Measurements from ENCODE around the gene MTFP1. TPM values are rescaled to one million over a fixed set of nuclear protein-coding genes. Genes with fewer than 3 reads are reported as not detected.

The MTFP1 gene
- total and polyA plus RNA-seq, 4 donors: 1.8 to 40.0 (median 25.5) TPM

- no peaks in the 10 kb centered on the region for H3K27me3 ChIP-seq (ENCODE audit: control insufficient read depth in 3 of 3, insufficient read depth in 3 of 3, low read length in 2 of 3)
- DNase-seq: no peak
- WGBS, 2 donors: 85 to 95% methylated on average over 5 of the region's 5 CpGs
These were observed 43.2 kb upstream of the MTFP1 start for GRCh38 chr22:30382340-30382739.

GRCh38 chr22:30383061-30383460 lies 42.5 kb upstream of the MTFP1 start:
- 63 to 92% methylated on average over 3 of the region's 3 CpGs for WGBS, 2 donors
- ATAC-seq (ENCODE audit: insufficient read depth, low FRiP score) (no peak), DNase-seq (no peak)
- peaks cover 0 to 31% (median 5%) of the 10 kb centered on the region in 4 donors for H3K36me3 ChIP-seq (ENCODE audit: control insufficient read depth in 4 of 4, insufficient read depth in 4 of 4, low read length in 4 of 4)
- H3K4me1 ChIP-seq (ENCODE audit: control insufficient read depth in 5 of 5, insufficient read depth in 5 of 5, low read length in 5 of 5): peaks cover 0 to 10% (median 0%) of the 10 kb centered on the region in 5 donors
- no peak overlapping the region for H3K4me3 ChIP-seq
- no peaks in the 10 kb centered on the region for H3K9me3 ChIP-seq (ENCODE audit: control insufficient read depth in 4 of 4, insufficient read depth in 3 of 4, low read length in 3 of 4)
- no peak for TF ChIP-seq CTCF (IDR thresholded peaks at IDR 0.05; ENCODE audit: control extremely low read depth, extremely low read depth)
- H3K9ac ChIP-seq (ENCODE audit: insufficient read depth in 1 of 2, low read length in 2 of 2): no peak overlapping the region
- H3K27ac ChIP-seq (ENCODE audit: low read depth in 1 of 2, low read length in 1 of 2): no peak overlapping the region
- no peaks in the 10 kb centered on the region for H3K27me3 ChIP-seq (ENCODE audit: control insufficient read depth in 3 of 3, insufficient read depth in 3 of 3, low read length in 2 of 3)

More at GRCh38 chr22:30382340-30382739, 43.2 kb upstream of the MTFP1 start:
- H3K27ac ChIP-seq (ENCODE audit: low read depth in 1 of 2, low read length in 1 of 2): no peak overlapping the region
- no peaks in the 10 kb centered on the region for H3K9me3 ChIP-seq (ENCODE audit: control insufficient read depth in 4 of 4, insufficient read depth in 3 of 4, low read length in 3 of 4)
- no peak for ATAC-seq (ENCODE audit: insufficient read depth, low FRiP score)
- H3K9ac ChIP-seq (ENCODE audit: insufficient read depth in 1 of 2, low read length in 2 of 2): no peak overlapping the region
- TF ChIP-seq CTCF (IDR thresholded peaks at IDR 0.05; ENCODE audit: control extremely low read depth, extremely low read depth): no peak
- H3K4me1 ChIP-seq (ENCODE audit: control insufficient read depth in 5 of 5, insufficient read depth in 5 of 5, low read length in 5 of 5): peaks cover 0 to 8% (median 0%) of the 10 kb centered on the region in 5 donors
- peaks cover 0 to 36% (median 5%) of the 10 kb centered on the region in 4 donors for H3K36me3 ChIP-seq (ENCODE audit: control insufficient read depth in 4 of 4, insufficient read depth in 4 of 4, low read length in 4 of 4)
- no peak overlapping the region for H3K4me3 ChIP-seq

- DNase-seq (no peak), ATAC-seq (ENCODE audit: insufficient read depth, low FRiP score) (no peak)
- Histone ChIP-seq H3K27ac (ENCODE audit: low read depth in 1 of 2, low read length in 1 of 2) (no peak overlapping the region), H3K36me3 (ENCODE audit: control insufficient read depth in 4 of 4, insufficient read depth in 4 of 4, low read length in 4 of 4) (peaks cover 0 to 19% (median 4%) of the 10 kb centered on the region in 4 donors), H3K4me3 (no peak overlapping the region), H3K9me3 (ENCODE audit: control insufficient read depth in 4 of 4, insufficient read depth in 3 of 4, low read length in 3 of 4) (peaks cover 0 to 3% (median 0%) of the 10 kb centered on the region in 4 donors), H3K9ac (ENCODE audit: insufficient read depth in 1 of 2, low read length in 2 of 2) (no peak overlapping the region), H3K4me1 (ENCODE audit: control insufficient read depth in 5 of 5, insufficient read depth in 5 of 5, low read length in 5 of 5) (peaks cover 0 to 10% (median 0%) of the 10 kb centered on the region in 5 donors), H3K27me3 (ENCODE audit: control insufficient read depth in 3 of 3, insufficient read depth in 3 of 3, low read length in 2 of 3) (no peaks in the 10 kb centered on the region)
- WGBS, 2 donors: 94 to 97% methylated on average over 10 of the region's 10 CpGs
- TF ChIP-seq CTCF (IDR thresholded peaks at IDR 0.05; ENCODE audit: control extremely low read depth, extremely low read depth): no peak
These were observed 39.6 kb upstream of the MTFP1 start for GRCh38 chr22:30385942-30386341.

- no peak for TF ChIP-seq CTCF (IDR thresholded peaks at IDR 0.05; ENCODE audit: control extremely low read depth, extremely low read depth)
- H3K4me3 ChIP-seq: peak overlapping the region; percentile 77
- peaks cover 0 to 4% (median 0%) of the 10 kb centered on the region in 4 donors for H3K9me3 ChIP-seq (ENCODE audit: control insufficient read depth in 4 of 4, insufficient read depth in 3 of 4, low read length in 3 of 4)
- peaks cover 0 to 13% (median 4%) of the 10 kb centered on the region in 4 donors for H3K36me3 ChIP-seq (ENCODE audit: control insufficient read depth in 4 of 4, insufficient read depth in 4 of 4, low read length in 4 of 4)
- WGBS, 2 donors: 27 to 31% methylated on average over 10 of the region's 10 CpGs
- peak overlapping the region; percentile 37 to 58 for H3K9ac ChIP-seq (ENCODE audit: insufficient read depth in 1 of 2, low read length in 2 of 2)
- DNase-seq: peak in 1 of 3 donors; percentile 9
- peak overlapping the region; percentile 70 to 81 for H3K27ac ChIP-seq (ENCODE audit: low read depth in 1 of 2, low read length in 1 of 2)
- peaks cover 0 to 10% (median 0%) of the 10 kb centered on the region in 5 donors for H3K4me1 ChIP-seq (ENCODE audit: control insufficient read depth in 5 of 5, insufficient read depth in 5 of 5, low read length in 5 of 5)
- no peak for ATAC-seq (ENCODE audit: insufficient read depth, low FRiP score)
- no peaks in the 10 kb centered on the region for H3K27me3 ChIP-seq (ENCODE audit: control insufficient read depth in 3 of 3, insufficient read depth in 3 of 3, low read length in 2 of 3)
These were observed 39.0 kb upstream of the MTFP1 start for GRCh38 chr22:30386608-30386959.

All from lung (tissue), 12 donors.